HL-60/S4 (cell line): Measurements from ENCODE around the gene OR4K15.
"Not testable (repeated sequence)": the region's sequence is repeated elsewhere in the genome, so short reads cannot be mapped to it uniquely, and the experiment has no call there.

ENCODE experiments used
- in situ Hi-C: fragments of 300-500 bp; cut with MboI; formaldehyde crosslinking; loops from 2 replicates; pipeline ENCODE4 v1.14.3; 2022; ENCODE audit warnings: low sequenced_read_pairs

Gene OR4K15

GRCh38 chr14:19975291-19975690, at the start of gene OR4K15:
Gene OR4K15, plus strand, starts transcription at chr14:19975591. Its CDS starts 0 bp downstream, at chr14:19975591.
- in situ Hi-C loops, result no loop called here

- in situ Hi-C loops, result no loop called here
Observed at GRCh38 chr14:19930617-19931016, 44.8 kb upstream of the OR4K15 start, which contains the start of gene OR4K1. Gene OR4K1, plus strand, starts transcription at chr14:19930917. Its CDS starts 4,750 bp downstream, at chr14:19935667.

- in situ Hi-C loops, result no loop called here
Observed at GRCh38 chr14:19941668-19942067, 33.7 kb upstream of the OR4K15 start.

GRCh38 chr14:19947413-19948090, 27.8 kb upstream of the OR4K15 start:
- in situ Hi-C loops, result no loop called here

GRCh38 chr14:19949218-19949617, 26.2 kb upstream of the OR4K15 start:
- in situ Hi-C loops, result no loop called here

- in situ Hi-C loops, result not testable (repeated sequence)
Observed at GRCh38 chr14:19969735-19970134, 5.7 kb upstream of the OR4K15 start.

GRCh38 chr14:19974844-19975243, 547 bp upstream of the OR4K15 start:
- in situ Hi-C loops, result no loop called here

GRCh38 chr14:19993438-19993837, 18.0 kb downstream of the OR4K15 start:
- in situ Hi-C loops, result no loop called here

- in situ Hi-C loops, result no loop called here
Observed at GRCh38 chr14:20001863-20002262, 26.5 kb downstream of the OR4K15 start, which contains the start of gene OR4Q2. Gene OR4Q2, plus strand, starts transcription at chr14:20002163.

GRCh38 chr14:20002319-20002718, 26.9 kb downstream of the OR4K15 start:
- in situ Hi-C loops, result no loop called here

- in situ Hi-C loops, result no loop called here
Observed at GRCh38 chr14:20008156-20008555, 32.8 kb downstream of the OR4K15 start.

GRCh38 chr14:20019257-20019865, 44.0 kb downstream of the OR4K15 start, which contains the start of gene OR4K14:
Gene OR4K14, minus strand, starts transcription at chr14:20019307. Its CDS starts 4,114 bp downstream, at chr14:20015193.
- in situ Hi-C loops, result no loop called here
